ENCODE measurements around the gene SMTN.

SMTN gene

GRCh38 chr22:31080848-31081649 is at the start of gene SMTN:
Gene SMTN, plus strand, starts transcription at chr22:31081318. Its CDS starts 1,941 bp downstream, at chr22:31083259.
- TF ChIP-seq CTCF (conservative IDR thresholded peaks at IDR 0.05; ENCODE audit: control insufficient read depth, insufficient read depth, low read depth, low read length), result no peak
- peak; percentile 81 for DNase-seq (ENCODE audit: low read depth)
- H3K4me3 ChIP-seq (ENCODE audit: control insufficient read depth, low read depth, low read length), result peak within 1 kb of the TSS; percentile 92

GRCh38 chr22:31036671-31037550 is 44.2 kb upstream of the SMTN start:
- peak; percentile 8 for TF ChIP-seq CTCF (conservative IDR thresholded peaks at IDR 0.05; ENCODE audit: control insufficient read depth, insufficient read depth, low read depth, low read length)
- peak; percentile 57 for DNase-seq (ENCODE audit: low read depth)
- H3K4me3 ChIP-seq (ENCODE audit: control insufficient read depth, low read depth, low read length), result peak overlapping the region; percentile 19

GRCh38 chr22:31038686-31039085 is 42.4 kb upstream of the SMTN start:
- TF ChIP-seq CTCF (conservative IDR thresholded peaks at IDR 0.05; ENCODE audit: control insufficient read depth, insufficient read depth, low read depth, low read length), result no peak
- no peak for DNase-seq (ENCODE audit: low read depth)

GRCh38 chr22:31039393-31039792 is 41.7 kb upstream of the SMTN start:
- no peak for TF ChIP-seq CTCF (conservative IDR thresholded peaks at IDR 0.05; ENCODE audit: control insufficient read depth, insufficient read depth, low read depth, low read length)

More at GRCh38 chr22:31038686-31039085, 42.4 kb upstream of the SMTN start:
- no peak overlapping the region for H3K4me3 ChIP-seq (ENCODE audit: control insufficient read depth, low read depth, low read length)

GRCh38 chr22:31040542-31041398 is 40.3 kb upstream of the SMTN start:
- no peak for DNase-seq (ENCODE audit: low read depth)
- TF ChIP-seq CTCF (conservative IDR thresholded peaks at IDR 0.05; ENCODE audit: control insufficient read depth, insufficient read depth, low read depth, low read length), result no peak

More at GRCh38 chr22:31039393-31039792, 41.7 kb upstream of the SMTN start:
- DNase-seq (ENCODE audit: low read depth), result peak; percentile 68
- no peak overlapping the region for H3K4me3 ChIP-seq (ENCODE audit: control insufficient read depth, low read depth, low read length)

More at GRCh38 chr22:31040542-31041398, 40.3 kb upstream of the SMTN start:
- no peak overlapping the region for H3K4me3 ChIP-seq (ENCODE audit: control insufficient read depth, low read depth, low read length)

Data from fibroblast of mammary gland (primary cell).